H1 (cell line): ENCODE results near the gene ZCCHC17.

Experiments
- CHD2 ChIP-seq: IDR thresholded peaks from 2 replicates; pipeline ENCODE4 v1.6.1; 2012; ENCODE audit warnings: low read length, improper control_type of control experiment
- EZH2 ChIP-seq: fragments of 200-600 bp; sonication (generic); IDR thresholded peaks from 2 replicates; pipeline ENCODE4 v1.7.1; 2012; ENCODE audit warnings: low read depth, mild to moderate bottlenecking, moderate library complexity, low read length, inconsistent platforms; ENCODE audit not compliant: severe bottlenecking
- JUN ChIP-seq: IDR thresholded peaks from 2 replicates; pipeline ENCODE4 v1.6.1; 2011; ENCODE audit warnings: low read depth, mild to moderate bottlenecking, improper control_type of control experiment, low read length
- JUND ChIP-seq: IDR thresholded peaks from 2 replicates; pipeline ENCODE4 v1.6.1; 2011; ENCODE audit warnings: mild to moderate bottlenecking, improper control_type of control experiment, low read length
- NRF1 ChIP-seq: IDR thresholded peaks from 2 replicates; pipeline ENCODE4 v1.6.1; 2011; ENCODE audit warnings: mild to moderate bottlenecking, low read depth, low read length, improper control_type of control experiment
- POLR2A ChIP-seq, 2 experiments: IDR thresholded peaks; 1 replicate in 1 of 2; 2 replicates in 1 of 2; pipeline ENCODE4 v1.6.1; 2011; ENCODE audit warnings: low read depth in 2 of 2, low read length in 2 of 2, mild to moderate bottlenecking in 2 of 2; ENCODE audit errors: control extremely low read depth in 1 of 2
- RAD21 ChIP-seq, 2 experiments: IDR thresholded peaks in 1 of 2; conservative IDR thresholded peaks in 1 of 2; 2 replicates each; pipeline ENCODE4 v1.6.1; 2011; ENCODE audit warnings: low read depth in 2 of 2, low read length in 2 of 2, improper control_type of control experiment in 1 of 2, inconsistent platforms in 1 of 2, mild to moderate bottlenecking in 1 of 2, moderate library complexity in 1 of 2
- SP4 ChIP-seq: IDR thresholded peaks from 2 replicates; pipeline ENCODE4 v1.6.1; 2012; ENCODE audit warnings: low read length, inconsistent platforms
- TAF1 ChIP-seq: IDR thresholded peaks from 2 replicates; pipeline ENCODE4 v1.6.1; 2011; ENCODE audit warnings: mild to moderate bottlenecking, low read depth, low read length
- TCF12 ChIP-seq: IDR thresholded peaks from 2 replicates; pipeline ENCODE4 v1.6.1; 2011; ENCODE audit warnings: low read depth, mild to moderate bottlenecking, low read length
- YY1 ChIP-seq: IDR thresholded peaks from 2 replicates; pipeline ENCODE4 v1.6.1; 2011; ENCODE audit warnings: low read depth, mild to moderate bottlenecking, low read length
- TF ChIP-seq, protein P1 (sequence below), 3 experiments: IDR thresholded peaks; 1 replicate in 2 of 3; 2 replicates in 1 of 3; pipeline versions ENCODE4 v1.5.1 to v1.6.1; 2011; ENCODE audit warnings: low read length in 3 of 3, mild to moderate bottlenecking in 3 of 3, inconsistent platforms in 2 of 3, low read depth in 1 of 3, moderate library complexity in 1 of 3; ENCODE audit not compliant: insufficient read depth in 1 of 3; ENCODE audit errors: control extremely low read depth in 1 of 3
- TF ChIP-seq, protein P2 (sequence below): IDR thresholded peaks from 2 replicates; pipeline ENCODE4 v1.6.1; 2012; ENCODE audit warnings: inconsistent platforms

DNA sequence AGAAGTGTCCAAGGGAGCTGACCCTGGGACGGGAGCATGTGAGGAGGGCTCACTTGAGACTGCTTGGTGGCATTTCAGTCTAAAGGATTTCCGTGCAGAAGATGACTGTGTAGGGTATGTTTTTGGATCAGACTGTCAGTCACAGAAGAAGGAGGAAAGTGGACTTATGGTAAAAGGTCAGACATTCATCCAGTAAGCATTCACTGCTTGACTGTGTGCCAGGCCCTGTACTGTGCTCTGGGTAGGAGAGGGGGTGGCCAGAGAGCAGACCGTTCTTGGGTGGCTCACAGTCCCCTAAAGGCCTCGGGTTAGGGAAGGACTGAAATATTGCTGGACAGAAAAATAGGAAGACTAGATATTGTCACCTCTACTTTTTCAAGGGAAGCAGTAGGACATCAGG is 114.0 kb downstream of the ZCCHC17 start:
- TF ChIP-seq, protein P1, sequence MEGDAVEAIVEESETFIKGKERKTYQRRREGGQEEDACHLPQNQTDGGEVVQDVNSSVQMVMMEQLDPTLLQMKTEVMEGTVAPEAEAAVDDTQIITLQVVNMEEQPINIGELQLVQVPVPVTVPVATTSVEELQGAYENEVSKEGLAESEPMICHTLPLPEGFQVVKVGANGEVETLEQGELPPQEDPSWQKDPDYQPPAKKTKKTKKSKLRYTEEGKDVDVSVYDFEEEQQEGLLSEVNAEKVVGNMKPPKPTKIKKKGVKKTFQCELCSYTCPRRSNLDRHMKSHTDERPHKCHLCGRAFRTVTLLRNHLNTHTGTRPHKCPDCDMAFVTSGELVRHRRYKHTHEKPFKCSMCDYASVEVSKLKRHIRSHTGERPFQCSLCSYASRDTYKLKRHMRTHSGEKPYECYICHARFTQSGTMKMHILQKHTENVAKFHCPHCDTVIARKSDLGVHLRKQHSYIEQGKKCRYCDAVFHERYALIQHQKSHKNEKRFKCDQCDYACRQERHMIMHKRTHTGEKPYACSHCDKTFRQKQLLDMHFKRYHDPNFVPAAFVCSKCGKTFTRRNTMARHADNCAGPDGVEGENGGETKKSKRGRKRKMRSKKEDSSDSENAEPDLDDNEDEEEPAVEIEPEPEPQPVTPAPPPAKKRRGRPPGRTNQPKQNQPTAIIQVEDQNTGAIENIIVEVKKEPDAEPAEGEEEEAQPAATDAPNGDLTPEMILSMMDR (IDR thresholded peaks at IDR 0.05; ENCODE audit: control extremely low read depth in 1 of 3, insufficient read depth in 1 of 3, low read depth in 1 of 3, low read length in 3 of 3), result no peak
- TF ChIP-seq SP4 (no peak), TAF1 (no peak), POLR2A (IDR thresholded peaks at IDR 0.05; ENCODE audit: control extremely low read depth in 1 of 2, low read depth in 2 of 2, low read length in 2 of 2) (no peak), CHD2 (no peak), RAD21 (IDR thresholded peaks at IDR 0.05 in 1 of 2, conservative IDR thresholded peaks at IDR 0.05 in 1 of 2; ENCODE audit: low read depth in 2 of 2, low read length in 2 of 2) (no peak), EZH2 (no peak), YY1 (no peak), JUND (no peak), NRF1 (no peak), JUN (no peak), TCF12 (no peak)
- TF ChIP-seq, protein P2, sequence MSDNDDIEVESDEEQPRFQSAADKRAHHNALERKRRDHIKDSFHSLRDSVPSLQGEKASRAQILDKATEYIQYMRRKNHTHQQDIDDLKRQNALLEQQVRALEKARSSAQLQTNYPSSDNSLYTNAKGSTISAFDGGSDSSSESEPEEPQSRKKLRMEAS, result no peak
